ENCODE results near the gene PTDSS2.

The PTDSS2 gene

DNA sequence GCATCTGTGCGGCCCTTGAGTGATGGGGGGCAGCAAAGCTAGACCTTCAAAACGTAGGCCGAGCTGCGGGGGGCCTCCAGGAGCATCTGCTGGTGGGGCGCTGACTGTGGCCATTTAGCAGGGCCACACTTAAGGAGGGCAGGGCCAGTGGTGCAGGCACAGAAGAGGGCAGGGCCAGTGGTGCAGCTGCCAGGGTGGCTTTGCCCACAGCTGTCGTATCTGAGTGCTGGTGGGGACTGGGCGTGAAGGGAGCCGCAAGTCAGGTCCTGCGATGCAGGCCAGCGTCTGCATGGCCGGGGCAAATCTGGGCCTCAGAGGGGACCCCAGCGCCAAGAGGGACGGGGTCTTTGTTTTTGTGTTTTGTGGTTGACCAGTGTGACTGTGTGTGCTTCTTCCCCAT is 29.2 kb downstream of the PTDSS2 start:
- H3K27ac ChIP-seq: no peak overlapping the region
- TF ChIP-seq, protein P1, sequence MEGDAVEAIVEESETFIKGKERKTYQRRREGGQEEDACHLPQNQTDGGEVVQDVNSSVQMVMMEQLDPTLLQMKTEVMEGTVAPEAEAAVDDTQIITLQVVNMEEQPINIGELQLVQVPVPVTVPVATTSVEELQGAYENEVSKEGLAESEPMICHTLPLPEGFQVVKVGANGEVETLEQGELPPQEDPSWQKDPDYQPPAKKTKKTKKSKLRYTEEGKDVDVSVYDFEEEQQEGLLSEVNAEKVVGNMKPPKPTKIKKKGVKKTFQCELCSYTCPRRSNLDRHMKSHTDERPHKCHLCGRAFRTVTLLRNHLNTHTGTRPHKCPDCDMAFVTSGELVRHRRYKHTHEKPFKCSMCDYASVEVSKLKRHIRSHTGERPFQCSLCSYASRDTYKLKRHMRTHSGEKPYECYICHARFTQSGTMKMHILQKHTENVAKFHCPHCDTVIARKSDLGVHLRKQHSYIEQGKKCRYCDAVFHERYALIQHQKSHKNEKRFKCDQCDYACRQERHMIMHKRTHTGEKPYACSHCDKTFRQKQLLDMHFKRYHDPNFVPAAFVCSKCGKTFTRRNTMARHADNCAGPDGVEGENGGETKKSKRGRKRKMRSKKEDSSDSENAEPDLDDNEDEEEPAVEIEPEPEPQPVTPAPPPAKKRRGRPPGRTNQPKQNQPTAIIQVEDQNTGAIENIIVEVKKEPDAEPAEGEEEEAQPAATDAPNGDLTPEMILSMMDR (IDR thresholded peaks at IDR 0.05): no peak
- DNase-seq: no peak

DNA sequence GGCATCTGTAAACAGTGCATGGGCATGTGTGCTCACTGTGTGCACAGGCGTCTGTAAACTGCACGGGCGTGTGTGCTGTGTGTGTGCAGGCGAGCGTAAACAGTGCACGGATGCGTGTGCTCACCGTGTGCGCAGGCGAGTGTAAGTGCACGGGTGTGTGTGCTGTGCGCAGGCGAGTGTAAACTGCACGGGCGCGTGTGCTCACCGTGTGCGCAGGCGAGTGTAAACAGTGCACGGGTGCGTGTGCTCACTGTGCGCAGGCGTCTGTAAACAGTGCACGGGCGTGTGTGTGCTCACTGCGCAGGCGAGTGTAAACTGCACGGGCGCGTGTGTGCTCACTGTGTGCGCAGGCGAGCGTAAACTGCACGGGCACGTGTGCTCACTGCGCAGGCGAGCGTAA is 34.5 kb downstream of the PTDSS2 start:
- TF ChIP-seq, protein P1 (IDR thresholded peaks at IDR 0.05): no peak
- Histone ChIP-seq H3K9me3 (no peaks in the 10 kb centered on the region), H3K36me3 (peaks cover 0 to 30% (median 5%) of the 10 kb centered on the region in 3 donors), H3K4me3 (no peak overlapping the region), H3K27ac (no peak overlapping the region), H3K4me1 (no peaks in the 10 kb centered on the region), H3K27me3 (no peaks in the 10 kb centered on the region)
- intact Hi-C loops (cut with DNase I; ENCODE audit: low total_unique reads): no loop called here
- no peak for DNase-seq

More for the DNA sequence above, 29.2 kb downstream of the PTDSS2 start:
- no peaks in the 10 kb centered on the region for H3K27me3 ChIP-seq
- H3K9me3 ChIP-seq: no peaks in the 10 kb centered on the region
- peaks cover 0 to 10% (median 10%) of the 10 kb centered on the region in 3 donors for H3K36me3 ChIP-seq
- intact Hi-C loops (cut with DNase I; ENCODE audit: low total_unique reads): no loop called here
- no peak overlapping the region for H3K4me3 ChIP-seq
- H3K4me1 ChIP-seq: no peaks in the 10 kb centered on the region

DNA sequence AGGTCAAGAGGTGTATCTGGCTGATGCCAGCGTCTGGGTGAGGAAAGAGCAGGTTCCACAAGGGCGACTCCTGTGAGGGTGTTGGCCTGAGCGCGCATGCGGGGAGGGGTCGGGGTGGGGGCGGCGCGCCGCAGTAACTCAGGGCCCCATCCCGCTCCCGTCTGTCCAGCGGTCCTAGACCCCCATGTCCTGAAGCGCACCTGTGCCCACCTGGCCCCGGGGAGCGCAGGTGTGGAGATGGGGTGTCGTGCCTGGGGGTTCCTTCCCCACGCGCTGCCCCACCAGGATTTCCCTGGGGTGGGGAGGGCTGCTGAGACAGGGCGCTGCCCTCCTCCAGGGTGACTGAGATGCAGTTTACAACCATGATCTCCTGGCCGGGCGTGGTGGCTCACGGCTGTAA is 36.1 kb downstream of the PTDSS2 start:
- intact Hi-C loops (cut with DNase I; ENCODE audit: low total_unique reads): no loop called here
- DNase-seq: no peak

DNA sequence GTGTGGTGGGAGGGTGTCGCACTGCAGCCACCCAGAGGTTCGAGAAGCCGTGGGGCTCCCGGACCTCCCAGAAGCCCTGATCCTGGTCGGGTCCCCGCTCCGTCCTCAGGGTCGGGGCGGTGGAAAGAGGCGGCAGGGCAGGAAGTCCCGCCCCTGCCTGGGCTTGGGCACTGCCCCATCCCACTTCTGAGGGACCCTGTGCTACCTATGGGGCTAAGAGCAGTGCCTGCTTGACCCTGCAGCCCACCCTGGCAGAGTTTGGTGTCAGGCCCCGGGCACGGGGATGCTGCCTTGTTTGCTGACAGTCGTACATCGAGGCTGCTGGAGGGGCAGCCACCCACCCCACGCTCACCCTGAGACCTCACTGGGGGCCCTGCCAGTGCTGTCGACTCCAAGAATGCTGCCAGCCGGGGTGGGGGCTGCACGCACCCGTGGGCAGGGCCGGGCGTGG is 37.5 kb downstream of the PTDSS2 start:
- Histone ChIP-seq H3K27me3 (no peaks in the 10 kb centered on the region), H3K4me1 (no peaks in the 10 kb centered on the region), H3K9me3 (no peaks in the 10 kb centered on the region), H3K27ac (no peak overlapping the region), H3K4me3 (no peak overlapping the region), H3K36me3 (peaks cover 4 to 56% (median 18%) of the 10 kb centered on the region in 3 donors)
- intact Hi-C loops (cut with DNase I; ENCODE audit: low total_unique reads): no loop called here
- TF ChIP-seq, protein P1 (IDR thresholded peaks at IDR 0.05): no peak
- no peak for DNase-seq

More for the DNA sequence above, 36.1 kb downstream of the PTDSS2 start:
- TF ChIP-seq, protein P1 (IDR thresholded peaks at IDR 0.05): no peak
- H3K4me3 ChIP-seq: no peak overlapping the region
- peaks cover 3 to 45% (median 16%) of the 10 kb centered on the region in 3 donors for H3K36me3 ChIP-seq
- H3K27ac ChIP-seq: no peak overlapping the region
- no peaks in the 10 kb centered on the region for H3K4me1 ChIP-seq
- no peaks in the 10 kb centered on the region for H3K27me3 ChIP-seq
- H3K9me3 ChIP-seq: no peaks in the 10 kb centered on the region

DNA sequence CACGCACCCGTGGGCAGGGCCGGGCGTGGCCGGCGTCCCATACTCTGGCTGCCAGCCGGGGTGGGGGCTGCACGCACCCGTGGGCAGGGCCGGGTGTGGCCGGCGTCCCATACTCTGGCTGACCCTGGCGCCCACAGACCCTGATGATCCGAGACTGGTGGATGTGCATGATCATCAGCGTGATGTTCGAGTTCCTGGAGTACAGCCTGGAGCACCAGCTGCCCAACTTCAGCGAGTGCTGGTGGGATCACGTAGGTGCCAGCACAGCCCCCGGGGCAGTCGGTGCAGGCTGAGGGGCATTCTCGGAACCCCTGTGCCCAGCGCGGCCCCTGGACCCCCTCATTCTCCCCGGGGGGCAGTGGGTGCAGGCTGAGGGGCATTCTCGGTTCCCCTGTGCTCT is 38.0 kb downstream of the PTDSS2 start:
- Histone ChIP-seq H3K4me3 (no peak overlapping the region), H3K27ac (no peak overlapping the region), H3K4me1 (no peaks in the 10 kb centered on the region), H3K36me3 (peaks cover 4 to 61% (median 18%) of the 10 kb centered on the region in 3 donors), H3K27me3 (no peaks in the 10 kb centered on the region), H3K9me3 (no peaks in the 10 kb centered on the region)
- TF ChIP-seq, protein P1 (IDR thresholded peaks at IDR 0.05): no peak
- intact Hi-C loops (cut with DNase I; ENCODE audit: low total_unique reads): no loop called here
- DNase-seq: no peak

DNA sequence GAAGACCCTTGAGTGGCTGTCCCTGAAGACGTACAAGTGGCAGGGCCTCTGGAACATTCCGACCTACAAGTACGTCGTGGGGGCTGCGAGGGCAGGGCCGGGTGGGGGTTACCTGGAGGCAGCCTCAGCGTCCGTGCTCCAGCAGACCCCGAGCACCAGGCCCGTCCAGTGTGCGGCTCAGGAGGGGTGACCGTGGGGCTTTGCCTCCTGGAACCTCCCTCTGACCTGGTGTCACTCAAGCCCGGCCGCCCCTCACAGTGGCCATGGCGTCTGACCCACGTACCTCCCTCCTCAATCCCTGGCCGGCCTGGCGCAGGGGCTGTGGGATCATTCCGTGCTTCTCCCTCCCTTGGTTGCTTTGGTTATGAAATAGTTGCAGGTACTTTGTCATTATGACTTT is 38.5 kb downstream of the PTDSS2 start:
- peaks cover 7 to 66% (median 19%) of the 10 kb centered on the region in 3 donors for H3K36me3 ChIP-seq
- no peak for DNase-seq
- no peaks in the 10 kb centered on the region for H3K27me3 ChIP-seq
- TF ChIP-seq, protein P1 (IDR thresholded peaks at IDR 0.05): no peak
- H3K27ac ChIP-seq: no peak overlapping the region
- H3K4me3 ChIP-seq: no peak overlapping the region
- intact Hi-C loops (cut with DNase I; ENCODE audit: low total_unique reads): no loop called here
- no peaks in the 10 kb centered on the region for H3K4me1 ChIP-seq
- no peaks in the 10 kb centered on the region for H3K9me3 ChIP-seq

Data from tibial artery (tissue), 4 donors.